HG02798 (cell line): Measurements from ENCODE around the gene PTDSS2.

ENCODE experiments used
- ATAC-seq: cut with Tn5 transposase; IDR thresholded peaks from one replicate; pipeline ENCODE4 v1.9.1; 2021; ENCODE audit warnings: mild to moderate bottlenecking; ENCODE audit not compliant: unreplicated experiment, poor library complexity

The PTDSS2 gene

GRCh38 chr11:521177-521688 is 71.2 kb downstream of the PTDSS2 start:
- no peak for ATAC-seq

- no peak for ATAC-seq
Measured at GRCh38 chr11:526192-526591, 76.1 kb downstream of the PTDSS2 start.

GRCh38 chr11:528166-528814 is 78.2 kb downstream of the PTDSS2 start:
- ATAC-seq = no peak

- ATAC-seq = no peak
Measured at GRCh38 chr11:528815-529727, 79.0 kb downstream of the PTDSS2 start.

- no peak for ATAC-seq
Measured at GRCh38 chr11:529728-530411, 79.8 kb downstream of the PTDSS2 start.

GRCh38 chr11:530960-531831 is 81.1 kb downstream of the PTDSS2 start:
- no peak for ATAC-seq

- ATAC-seq = no peak
Measured at GRCh38 chr11:531919-532526, 81.9 kb downstream of the PTDSS2 start.

GRCh38 chr11:532527-532985 is 82.5 kb downstream of the PTDSS2 start:
- ATAC-seq = no peak

- ATAC-seq = no peak
Measured at GRCh38 chr11:532986-533585, 83.0 kb downstream of the PTDSS2 start.

- ATAC-seq = no peak
Measured at GRCh38 chr11:533586-534395, 83.7 kb downstream of the PTDSS2 start.

GRCh38 chr11:534396-535209 is 84.5 kb downstream of the PTDSS2 start:
- peak; percentile 3 for ATAC-seq

GRCh38 chr11:535210-535518 is 85.1 kb downstream of the PTDSS2 start:
- no peak for ATAC-seq

- peak; percentile 84 for ATAC-seq
Measured at GRCh38 chr11:535519-536454, 85.7 kb downstream of the PTDSS2 start, which contains the start of gene HRAS. HRAS (minus strand) TSS chr11:535576.

GRCh38 chr11:536841-537621 is 87.0 kb downstream of the PTDSS2 start, which contains the start of gene LRRC56:
LRRC56 (plus strand) TSS chr11:537527; CDS start chr11:540685, 3,158 bp downstream.
- ATAC-seq = peak; percentile 54

GRCh38 chr11:537622-538430 is 87.7 kb downstream of the PTDSS2 start:
- ATAC-seq = no peak
